ENCODE data around the gene ZNF205. TPM values are rescaled to one million over a fixed set of nuclear protein-coding genes. Genes with fewer than 3 reads are reported as not detected.

ZNF205 gene
- total RNA-seq, 1 experiment from 2014 or later, result 17.4 TPM

DNA sequence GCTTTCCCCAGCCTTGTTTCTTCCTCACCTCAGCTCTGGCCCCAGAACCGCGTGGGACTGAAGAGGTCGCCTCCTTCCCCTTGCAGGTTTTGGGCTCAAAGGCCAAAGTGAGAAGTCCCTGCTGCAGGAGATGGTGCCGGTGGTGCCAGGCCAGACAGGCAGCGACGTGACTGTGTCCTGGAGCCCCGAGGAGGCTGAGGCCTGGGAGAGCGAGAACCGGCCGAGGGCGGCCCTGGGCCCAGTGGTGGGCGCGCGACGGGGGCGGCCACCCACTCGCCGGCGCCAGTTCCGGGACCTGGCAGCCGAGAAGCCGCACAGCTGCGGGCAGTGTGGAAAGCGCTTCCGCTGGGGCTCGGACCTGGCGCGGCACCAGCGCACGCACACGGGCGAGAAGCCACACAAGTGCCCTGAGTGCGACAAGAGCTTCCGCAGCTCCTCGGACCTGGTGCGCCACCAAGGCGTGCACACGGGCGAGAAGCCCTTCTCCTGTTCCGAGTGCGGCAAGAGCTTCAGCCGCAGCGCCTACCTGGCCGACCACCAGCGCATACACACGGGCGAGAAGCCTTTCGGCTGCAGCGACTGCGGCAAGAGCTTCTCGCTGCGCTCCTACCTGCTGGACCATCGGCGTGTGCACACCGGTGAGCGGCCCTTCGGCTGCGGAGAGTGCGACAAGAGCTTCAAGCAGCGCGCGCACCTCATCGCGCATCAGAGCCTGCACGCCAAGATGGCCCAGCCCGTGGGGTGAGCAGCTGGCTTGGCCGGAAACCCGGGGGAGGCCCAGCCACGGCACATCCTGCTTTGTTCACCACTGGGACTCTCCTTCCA is 28.4 kb downstream of the ZNF205 start:
- no peak overlapping the region for H2AFZ ChIP-seq
- no peaks in the 10 kb centered on the region for H3K9me3 ChIP-seq (ENCODE audit: insufficient read depth, low read depth)
- intact Hi-C loops (cut with micrococcal nuclease; ENCODE audit: unreplicated experiment), result no loop called here
- H4K20me1 ChIP-seq (ENCODE audit: insufficient read depth), result no peaks in the 10 kb centered on the region
- BruUV-seq (replicated peaks), result no TSS peak
- no peak for DNase-seq
- no peak overlapping the region for H3K4me2 ChIP-seq
- no peak overlapping the region for H3K27ac ChIP-seq
- peaks cover 7% of the 10 kb centered on the region for H3F3A ChIP-seq (ENCODE audit: insufficient read depth, low read depth)
- ChIA-PET CTCF (interaction anchor here (0.6 kb wide), 1 partner anchor 25 kb away, joined by 3 read pairs; no protein-coding TSS in a partner anchor), POLR2A (ENCODE audit: unreplicated experiment) (no interaction called here)
- H3K4me1 ChIP-seq (replicated peaks; ENCODE audit: insufficient read depth), result peaks cover 9% of the 10 kb centered on the region; the same call in 1 of the 2 replicates
- no peaks in the 10 kb centered on the region for H3K27me3 ChIP-seq (ENCODE audit: insufficient read depth, low read depth)
- TF ChIP-seq EZH2 (IDR thresholded peaks at IDR 0.05; ENCODE audit: low read depth), result no peak
- TF ChIP-seq CTCF (conservative IDR thresholded peaks at IDR 0.05), result no peak
- peaks cover 13% of the 10 kb centered on the region for H3K79me2 ChIP-seq (ENCODE audit: low read depth)
- H3K9me2 ChIP-seq (ENCODE audit: insufficient read depth), result no peaks in the 10 kb centered on the region
- H3K36me3 ChIP-seq (ENCODE audit: low read depth), result no peaks in the 10 kb centered on the region
- no peak overlapping the region for H3K4me3 ChIP-seq

GRCh38 chr16:3141781-3142311 is 29.5 kb downstream of the ZNF205 start:
- Histone ChIP-seq H3K9me3 (ENCODE audit: insufficient read depth, low read depth) (no peaks in the 10 kb centered on the region), H3F3A (ENCODE audit: insufficient read depth, low read depth) (no peaks in the 10 kb centered on the region), H4K20me1 (ENCODE audit: insufficient read depth) (no peaks in the 10 kb centered on the region), H3K27me3 (ENCODE audit: insufficient read depth, low read depth) (no peaks in the 10 kb centered on the region), H3K27ac (no peak overlapping the region), H3K9me2 (ENCODE audit: insufficient read depth) (no peaks in the 10 kb centered on the region), H3K4me1 (replicated peaks; ENCODE audit: insufficient read depth) (no peaks in the 10 kb centered on the region), H3K4me3 (no peak overlapping the region), H3K79me2 (ENCODE audit: low read depth) (0 out of 2 replicates have a peak, but pooled peaks cover 3% of the 10 kb centered on the region), H2AFZ (no peak overlapping the region), H3K4me2 (no peak overlapping the region), H3K36me3 (ENCODE audit: low read depth) (no peaks in the 10 kb centered on the region)
- intact Hi-C loops (cut with micrococcal nuclease; ENCODE audit: unreplicated experiment), result no loop called here
- POLR2A ChIA-PET (ENCODE audit: unreplicated experiment), result no interaction called here
- DNase-seq, result peak in 1 of 2 experiments; percentile 28
- CTCF ChIA-PET, result no interaction called here
- TF ChIP-seq EZH2 (IDR thresholded peaks at IDR 0.05; ENCODE audit: low read depth) (no peak), CTCF (conservative IDR thresholded peaks at IDR 0.05) (no peak)
- no TSS peak for BruUV-seq (replicated peaks)

DNA sequence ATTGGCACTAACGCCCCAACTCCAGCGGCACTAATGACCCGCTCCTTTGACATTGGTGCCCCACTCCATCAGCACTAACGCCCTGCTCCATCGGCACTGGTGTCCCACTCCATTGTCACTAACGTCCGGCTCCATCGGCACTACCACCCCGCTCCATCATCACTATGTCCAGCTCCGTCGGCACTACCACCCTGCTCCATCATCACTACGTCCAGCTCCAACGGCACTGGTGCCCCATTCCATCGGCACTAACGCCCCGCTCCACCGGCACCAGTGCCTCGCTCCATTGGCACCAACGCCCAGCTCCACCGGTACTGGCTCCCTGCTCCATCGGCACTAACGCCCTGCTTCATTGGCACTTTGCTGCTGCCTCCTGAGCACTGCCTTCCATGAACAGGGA is 29.9 kb downstream of the ZNF205 start:
- POLR2A ChIA-PET (ENCODE audit: unreplicated experiment), result no interaction called here
- Histone ChIP-seq H3F3A (ENCODE audit: insufficient read depth, low read depth) (no peaks in the 10 kb centered on the region), H3K4me1 (replicated peaks; ENCODE audit: insufficient read depth) (no peaks in the 10 kb centered on the region), H4K20me1 (ENCODE audit: insufficient read depth) (no peaks in the 10 kb centered on the region), H3K9me3 (ENCODE audit: insufficient read depth, low read depth) (no peaks in the 10 kb centered on the region), H3K4me3 (no peak overlapping the region), H3K9me2 (ENCODE audit: insufficient read depth) (no peaks in the 10 kb centered on the region), H3K36me3 (ENCODE audit: low read depth) (no peaks in the 10 kb centered on the region), H3K79me2 (ENCODE audit: low read depth) (no peaks in the 10 kb centered on the region), H2AFZ (no peak overlapping the region), H3K27ac (no peak overlapping the region), H3K4me2 (no peak overlapping the region), H3K27me3 (ENCODE audit: insufficient read depth, low read depth) (no peaks in the 10 kb centered on the region)
- CTCF ChIA-PET, result no interaction called here
- TF ChIP-seq EZH2 (IDR thresholded peaks at IDR 0.05; ENCODE audit: low read depth) (no peak), CTCF (conservative IDR thresholded peaks at IDR 0.05) (no peak)
- no TSS peak for BruUV-seq (replicated peaks)
- intact Hi-C loops (cut with micrococcal nuclease; ENCODE audit: unreplicated experiment), result no loop called here
- DNase-seq, result no peak
